Right lobe of liver (tissue), 4 donors: ENCODE measurements around the gene CLHC1.

Experiments used
- CTCF ChIP-seq, 4 donors: fragments of 200-600 bp in 3 of 4; fragments of 450-650 bp in 1 of 4; IDR thresholded peaks; one replicate each; pipeline versions ENCODE4 v1.5.1 to v1.8.0; 2016 to 2022; ENCODE audit warnings: antibody characterized with exemption in 4 of 4, mild to moderate bottlenecking in 2 of 4
- POLR2A ChIP-seq: fragments of 450-650 bp; IDR thresholded peaks from one replicate; pipeline ENCODE4 v1.6.1; 2017; ENCODE audit warnings: antibody characterized with exemption, mild to moderate bottlenecking
- donor health status: DM: no; HTN: no; CAD: no.
- donor health status: DM: no; HTN: no; CAD: no.
- donor health status: DM: no; HTN: yes; CAD: no.

GRCh38 chr2:55159752-55160151 is 72.3 kb downstream of the CLHC1 start:
- TF ChIP-seq CTCF (IDR thresholded peaks at IDR 0.05): no peak
- TF ChIP-seq POLR2A: no peak
